Heart right ventricle (tissue), 16 donors: Measurements from ENCODE around the gene TRPT1. TPM values are rescaled to one million over a fixed set of nuclear protein-coding genes. Genes with fewer than 3 reads are reported as not detected.

Source experiments
- ATAC-seq, 8 donors: fragments of 200-7000 bp; cut with Tn5 transposase; one replicate each; pipeline ENCODE4 v1.9.1; 2020; ENCODE audit warnings: mild to moderate bottlenecking in 8 of 8, moderate library complexity in 8 of 8, moderate number of reproducible peaks in 1 of 8
- DNase-seq, 2 donors: peaks; one replicate each; pipeline ENCODE4 v3.0.0-alpha.2; 2020
- H3K27ac ChIP-seq, 10 donors: fragments of 200-600 bp; sonication (generic) in 2 of 10; one replicate each; pipeline versions ENCODE4 v1.5.0 to v1.8.0; 2020 to 2022; ENCODE audit warnings: mild to moderate bottlenecking in 3 of 10
- H3K27me3 ChIP-seq, 7 donors: fragments of 200-600 bp; one replicate each; pipeline ENCODE4 v1.8.0; 2021 to 2022; ENCODE audit warnings: mild to moderate bottlenecking in 2 of 7
- H3K36me3 ChIP-seq, 9 donors: fragments of 200-600 bp; sonication (generic) in 1 of 9; one replicate each; pipeline versions ENCODE4 v1.5.0 to v1.8.0; 2020 to 2022; ENCODE audit warnings: mild to moderate bottlenecking in 2 of 9
- H3K4me1 ChIP-seq, 9 donors: fragments of 200-600 bp; sonication (generic) in 1 of 9; one replicate each; pipeline versions ENCODE4 v1.5.0 to v1.8.0; 2020 to 2022; ENCODE audit warnings: mild to moderate bottlenecking in 4 of 9
- H3K4me3 ChIP-seq, 10 donors: fragments of 200-600 bp; sonication (generic) in 2 of 10; one replicate each; pipeline versions ENCODE4 v1.5.0 to v1.8.0; 2020 to 2022; ENCODE audit warnings: mild to moderate bottlenecking in 7 of 10, moderate library complexity in 2 of 10
- H3K9me3 ChIP-seq, 11 donors: fragments of 200-600 bp in 10 of 11; sonication (generic) in 2 of 11; one replicate each; pipeline versions ENCODE4 v1.5.0 to v1.8.0; 2013 to 2022; ENCODE audit warnings: mild to moderate bottlenecking in 2 of 11, control low read depth in 1 of 11, moderate library complexity in 1 of 11
- WGBS, 2 donors: extraction: QIAGEN DNeasy Blood & Tissue Kit; methylation state at CpG; one replicate each; pipeline ENCODE4 v1.1.7; 2013; ENCODE audit warnings: inconsistent platforms in 1 of 2; 5-methylcytosine and 5-hydroxymethylcytosine counted together
- intact Hi-C, 10 donors: fragments of 100-400 bp; cut with DNase I; formaldehyde crosslinking; loops; one replicate each; pipeline versions ENCODE4 v1.11.1 to v1.14.2; 2022
- polyA plus RNA-seq, 2 donors: library from polyadenylated mRNA; stranded (reverse); fragments of 200-250 nt; gene quantifications; one replicate each; pipeline ENCODE4 v1.2.3, GENCODE V29; 2013
- total RNA-seq, 10 donors: library from RNA; stranded (reverse); fragmentation: NEBNext Ultra II Directional in 3 of 10; extraction: Animal tissue kit (Norgen Biotek cat#: 25700) in 3 of 10; gene quantifications; one replicate each; pipeline versions ENCODE4 v1.2.1 to v1.2.4, GENCODE V29; 2021 to 2023
- TF ChIP-seq, protein P1 (sequence below), 9 donors: fragments of 200-600 bp; sonication (generic) in 2 of 9; IDR thresholded peaks; one replicate each; pipeline versions ENCODE4 v1.5.0 to v1.8.0; 2021 to 2022; ENCODE audit warnings: antibody characterized with exemption in 9 of 9, mild to moderate bottlenecking in 5 of 9, moderate library complexity in 1 of 9
- donor health status: Arrhythmogenic right ventricular cardiomyopathy.
- donor health status: ischemic (EF 13 %, LVEDD 7.1; RV severe dilation, severe dysfunction).
- donor health status: healthy with polysubstance abuse.
- donor health status: DM: no; HTN: yes; CAD: no.
- donor health status: DM: no; HTN: no; CAD: no.
- donor health status: ischemic (EF 25% LVEDD 6.9; RV normal size, moderate dysfunction).
- donor health status: ischemic (EF 25% LVEDD 5.7; RV mildly dilated, moderate dysfunction).
- donor health status: healthy.
- donor health status: DM: yes; HTN: yes; CAD: no.
- donor health status: Ischemic cardiomyopathy.
- donor health status: ischemic (EF 35%, LVEDD 5.7; RV mildly dilated, moderate dysfunction).
- donor health status: nonischemic (EF 11% LVEDD 7.7; RV severe dilation, severe dysfunction).
- donor health status: DM: yes; HTN: yes; CAD: no.
- donor health status: PGD.
- donor health status: ischemic (EF 29% LVEDD 5.4; RV normal size, mild dysfunction).
- donor health status: nonischemic (EF 23%, LVEDD 6.1; RV moderate dilation, normal function).

TRPT1 gene
- total and polyA plus RNA-seq, 12 donors: 50.5 to 188 (median 67.1) TPM

GRCh38 chr11:64245401-64245796, 19.4 kb upstream of the TRPT1 start:
- 3 to 7% methylated on average over 6 of the region's 6 CpGs for WGBS, 2 donors
- DNase-seq (peak; percentile 55 to 61), ATAC-seq (no peak)
- TF ChIP-seq, protein P1, sequence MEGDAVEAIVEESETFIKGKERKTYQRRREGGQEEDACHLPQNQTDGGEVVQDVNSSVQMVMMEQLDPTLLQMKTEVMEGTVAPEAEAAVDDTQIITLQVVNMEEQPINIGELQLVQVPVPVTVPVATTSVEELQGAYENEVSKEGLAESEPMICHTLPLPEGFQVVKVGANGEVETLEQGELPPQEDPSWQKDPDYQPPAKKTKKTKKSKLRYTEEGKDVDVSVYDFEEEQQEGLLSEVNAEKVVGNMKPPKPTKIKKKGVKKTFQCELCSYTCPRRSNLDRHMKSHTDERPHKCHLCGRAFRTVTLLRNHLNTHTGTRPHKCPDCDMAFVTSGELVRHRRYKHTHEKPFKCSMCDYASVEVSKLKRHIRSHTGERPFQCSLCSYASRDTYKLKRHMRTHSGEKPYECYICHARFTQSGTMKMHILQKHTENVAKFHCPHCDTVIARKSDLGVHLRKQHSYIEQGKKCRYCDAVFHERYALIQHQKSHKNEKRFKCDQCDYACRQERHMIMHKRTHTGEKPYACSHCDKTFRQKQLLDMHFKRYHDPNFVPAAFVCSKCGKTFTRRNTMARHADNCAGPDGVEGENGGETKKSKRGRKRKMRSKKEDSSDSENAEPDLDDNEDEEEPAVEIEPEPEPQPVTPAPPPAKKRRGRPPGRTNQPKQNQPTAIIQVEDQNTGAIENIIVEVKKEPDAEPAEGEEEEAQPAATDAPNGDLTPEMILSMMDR (IDR thresholded peaks at IDR 0.05): no peak
- Histone ChIP-seq H3K27me3 (no peaks in the 10 kb centered on the region), H3K9me3 (no peaks in the 10 kb centered on the region), H3K4me1 (peaks cover 17 to 50% (median 41%) of the 10 kb centered on the region in 9 donors), H3K4me3 (peak overlapping the region; percentile 44 to 89 (median 70)), H3K36me3 (peaks cover 0 to 20% (median 0%) of the 10 kb centered on the region in 9 donors), H3K27ac (peak overlapping the region in 9 of 10 donors; percentile 80 to 96 (median 84))
- intact Hi-C loops: loop anchor here in 1 of 10 donors (5.0 kb wide), 1 partner anchor 57 kb away; the partner anchor contains the start of gene CATSPERZ

- Histone ChIP-seq H3K27me3 (no peaks in the 10 kb centered on the region), H3K4me1 (peaks cover 19 to 53% (median 42%) of the 10 kb centered on the region in 9 donors), H3K9me3 (no peaks in the 10 kb centered on the region), H3K4me3 (peak overlapping the region in 7 of 10 donors; percentile 64 to 89 (median 70)), H3K36me3 (peaks cover 0 to 20% (median 0%) of the 10 kb centered on the region in 9 donors), H3K27ac (peak overlapping the region in 9 of 10 donors; percentile 80 to 96 (median 84))
- ATAC-seq: no peak
- TF ChIP-seq, protein P1 (IDR thresholded peaks at IDR 0.05): no peak
- 37 to 51% methylated on average over 6 of the region's 6 CpGs for WGBS, 2 donors
- intact Hi-C loops: loop anchor here in 1 of 10 donors (5.0 kb wide), 1 partner anchor 57 kb away; the partner anchor contains the start of gene CATSPERZ
- no peak for DNase-seq
Observed at GRCh38 chr11:64244966-64245365, 19.0 kb upstream of the TRPT1 start.

DNA sequence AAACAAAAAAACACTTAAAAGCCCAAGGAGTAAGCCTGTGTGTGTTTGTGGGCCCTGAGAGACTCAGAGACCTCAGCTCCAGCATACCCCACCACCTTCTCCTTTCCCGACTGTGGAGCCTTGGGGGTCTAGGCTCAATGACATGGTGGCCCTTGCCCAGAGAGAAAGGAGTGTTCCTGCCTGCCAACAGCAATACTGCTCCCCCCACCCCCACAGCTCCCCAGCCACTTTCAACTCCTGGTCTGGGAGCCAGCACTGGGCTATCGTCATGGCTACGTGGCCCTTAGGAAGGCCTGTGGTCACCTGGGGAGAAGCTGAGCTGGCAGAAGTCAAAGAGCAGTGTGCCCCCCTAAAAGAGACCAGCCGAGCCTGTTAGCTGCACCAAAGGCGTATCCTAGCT, 18.1 kb upstream of the TRPT1 start:
- H3K4me3 ChIP-seq: no peak overlapping the region

GRCh38 chr11:64243236-64243854, 17.4 kb upstream of the TRPT1 start:
- Histone ChIP-seq H3K27ac (peak overlapping the region in 5 of 10 donors; percentile 10 to 98 (median 69)), H3K27me3 (no peaks in the 10 kb centered on the region), H3K4me3 (peak overlapping the region in 2 of 10 donors; percentile 92 to 94), H3K9me3 (no peaks in the 10 kb centered on the region), H3K4me1 (peaks cover 19 to 65% (median 46%) of the 10 kb centered on the region in 9 donors), H3K36me3 (peaks cover 0 to 32% (median 11%) of the 10 kb centered on the region in 9 donors)
- TF ChIP-seq, protein P1 (IDR thresholded peaks at IDR 0.05): no peak
- intact Hi-C loops: no loop called here
- ATAC-seq (no peak), DNase-seq (no peak)
- WGBS, 2 donors: 85% methylated on average over 8 of the region's 8 CpGs

More for the DNA sequence above, 18.1 kb upstream of the TRPT1 start:
- H3K9me3 ChIP-seq: no peaks in the 10 kb centered on the region
- peaks cover 19 to 58% (median 46%) of the 10 kb centered on the region in 9 donors for H3K4me1 ChIP-seq
- H3K27ac ChIP-seq: peak overlapping the region in 3 of 10 donors; percentile 12 to 98 (median 13)
- 61 to 63% methylated on average over 5 of the region's 5 CpGs for WGBS, 2 donors
- peaks cover 0 to 24% (median 3%) of the 10 kb centered on the region in 9 donors for H3K36me3 ChIP-seq
- TF ChIP-seq, protein P1 (IDR thresholded peaks at IDR 0.05): no peak
- intact Hi-C loops: no loop called here
- no peak for DNase-seq
- no peaks in the 10 kb centered on the region for H3K27me3 ChIP-seq
- ATAC-seq: no peak
